Measurements from ENCODE around the gene ZC3HAV1. TPM values are rescaled to one million over a fixed set of nuclear protein-coding genes. Genes with fewer than 3 reads are reported as not detected.

The ZC3HAV1 gene
- total RNA-seq, 1 donor from 2014 or later = 44.6 TPM

DNA sequence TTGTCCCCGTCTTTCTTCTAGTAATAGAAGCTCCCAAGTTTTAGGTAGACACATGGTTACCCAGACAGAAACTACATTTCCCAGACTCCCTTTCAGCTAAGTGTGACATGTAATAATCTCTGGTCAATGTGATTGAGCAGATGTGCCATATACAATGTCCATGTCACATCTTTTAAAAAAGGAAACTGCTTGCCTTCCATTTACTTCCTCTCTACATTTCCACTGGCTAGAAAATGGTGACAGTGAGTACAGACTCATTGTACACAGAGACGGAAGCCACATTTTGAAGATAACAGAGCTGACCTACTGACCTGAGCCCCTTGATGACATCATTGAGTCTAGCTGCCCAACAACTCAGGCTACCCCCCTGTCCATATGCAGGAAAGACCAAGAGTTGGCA lies 21.3 kb downstream of the ZC3HAV1 start:
- Mint-ChIP-seq H3K36me3 (ENCODE audit: insufficient read depth) (peaks cover 31% of the 10 kb centered on the region), H3K9me3 (ENCODE audit: low read depth) (no peaks in the 10 kb centered on the region), H3K4me3 (ENCODE audit: low read depth) (no peak overlapping the region), H3K4me1 (ENCODE audit: low read depth) (peaks cover 23% of the 10 kb centered on the region), H3K27me3 (no peaks in the 10 kb centered on the region), H3K27ac (no peak overlapping the region)
- TF ChIP-seq, protein P1, sequence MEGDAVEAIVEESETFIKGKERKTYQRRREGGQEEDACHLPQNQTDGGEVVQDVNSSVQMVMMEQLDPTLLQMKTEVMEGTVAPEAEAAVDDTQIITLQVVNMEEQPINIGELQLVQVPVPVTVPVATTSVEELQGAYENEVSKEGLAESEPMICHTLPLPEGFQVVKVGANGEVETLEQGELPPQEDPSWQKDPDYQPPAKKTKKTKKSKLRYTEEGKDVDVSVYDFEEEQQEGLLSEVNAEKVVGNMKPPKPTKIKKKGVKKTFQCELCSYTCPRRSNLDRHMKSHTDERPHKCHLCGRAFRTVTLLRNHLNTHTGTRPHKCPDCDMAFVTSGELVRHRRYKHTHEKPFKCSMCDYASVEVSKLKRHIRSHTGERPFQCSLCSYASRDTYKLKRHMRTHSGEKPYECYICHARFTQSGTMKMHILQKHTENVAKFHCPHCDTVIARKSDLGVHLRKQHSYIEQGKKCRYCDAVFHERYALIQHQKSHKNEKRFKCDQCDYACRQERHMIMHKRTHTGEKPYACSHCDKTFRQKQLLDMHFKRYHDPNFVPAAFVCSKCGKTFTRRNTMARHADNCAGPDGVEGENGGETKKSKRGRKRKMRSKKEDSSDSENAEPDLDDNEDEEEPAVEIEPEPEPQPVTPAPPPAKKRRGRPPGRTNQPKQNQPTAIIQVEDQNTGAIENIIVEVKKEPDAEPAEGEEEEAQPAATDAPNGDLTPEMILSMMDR (IDR thresholded peaks at IDR 0.05; ENCODE audit: unreplicated experiment) = no peak
- no peak for DNase-seq (ENCODE audit: low spot score, unreplicated experiment)

DNA sequence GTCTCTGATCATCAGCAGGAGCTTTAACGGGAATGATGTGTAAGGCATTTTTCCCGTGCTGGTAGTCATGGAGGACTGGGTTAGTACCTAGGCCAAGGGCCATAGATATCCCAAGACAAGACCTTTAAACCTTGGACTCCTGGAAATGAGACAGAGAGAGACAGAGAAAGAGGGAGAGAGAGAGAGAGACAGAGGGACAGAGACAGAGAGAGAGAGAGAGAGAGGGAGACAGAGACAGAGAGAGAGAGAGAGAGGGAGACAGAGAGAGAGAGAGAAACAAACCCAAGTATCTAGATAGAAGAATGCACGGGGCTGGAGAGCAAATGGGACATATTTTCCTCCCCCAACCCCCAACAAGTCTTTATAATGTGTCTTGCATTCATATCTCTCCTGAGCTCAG lies 22.3 kb downstream of the ZC3HAV1 start:
- peaks cover 14% of the 10 kb centered on the region for H3K4me1 Mint-ChIP-seq (ENCODE audit: low read depth)
- no peak overlapping the region for H3K27ac Mint-ChIP-seq
- H3K27me3 Mint-ChIP-seq = no peaks in the 10 kb centered on the region
- DNase-seq (ENCODE audit: low spot score, unreplicated experiment) = no peak
- TF ChIP-seq, protein P1 (IDR thresholded peaks at IDR 0.05; ENCODE audit: unreplicated experiment) = no peak
- H3K36me3 Mint-ChIP-seq (ENCODE audit: insufficient read depth) = peaks cover 34% of the 10 kb centered on the region
- no peak overlapping the region for H3K4me3 Mint-ChIP-seq (ENCODE audit: low read depth)
- no peaks in the 10 kb centered on the region for H3K9me3 Mint-ChIP-seq (ENCODE audit: low read depth)

DNA sequence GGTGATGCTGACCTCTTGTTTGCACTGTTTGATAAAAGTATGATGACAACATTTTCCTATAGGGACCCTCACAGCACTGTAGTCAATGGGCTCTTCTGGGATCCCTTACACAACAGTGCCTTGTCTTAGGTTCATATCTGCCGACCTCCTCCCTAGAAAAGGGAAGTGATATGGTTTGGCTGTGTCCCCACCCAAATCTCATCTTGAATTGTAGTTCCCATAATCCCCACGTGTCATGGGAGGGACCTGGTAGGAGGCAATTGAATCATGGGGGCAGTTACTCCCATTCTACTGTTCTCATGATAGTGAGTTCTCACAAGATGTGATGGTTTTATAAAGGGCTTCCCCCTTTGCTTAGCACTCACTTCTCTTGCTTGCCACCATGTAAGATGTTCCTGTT lies 23.1 kb downstream of the ZC3HAV1 start:
- peaks cover 37% of the 10 kb centered on the region for H3K36me3 Mint-ChIP-seq (ENCODE audit: insufficient read depth)
- TF ChIP-seq, protein P1 (IDR thresholded peaks at IDR 0.05; ENCODE audit: unreplicated experiment) = no peak
- peaks cover 6% of the 10 kb centered on the region for H3K4me1 Mint-ChIP-seq (ENCODE audit: low read depth)
- no peaks in the 10 kb centered on the region for H3K27me3 Mint-ChIP-seq
- H3K27ac Mint-ChIP-seq = no peak overlapping the region
- no peak for DNase-seq (ENCODE audit: low spot score, unreplicated experiment)
- no peaks in the 10 kb centered on the region for H3K9me3 Mint-ChIP-seq (ENCODE audit: low read depth)
- H3K4me3 Mint-ChIP-seq (ENCODE audit: low read depth) = no peak overlapping the region

DNA sequence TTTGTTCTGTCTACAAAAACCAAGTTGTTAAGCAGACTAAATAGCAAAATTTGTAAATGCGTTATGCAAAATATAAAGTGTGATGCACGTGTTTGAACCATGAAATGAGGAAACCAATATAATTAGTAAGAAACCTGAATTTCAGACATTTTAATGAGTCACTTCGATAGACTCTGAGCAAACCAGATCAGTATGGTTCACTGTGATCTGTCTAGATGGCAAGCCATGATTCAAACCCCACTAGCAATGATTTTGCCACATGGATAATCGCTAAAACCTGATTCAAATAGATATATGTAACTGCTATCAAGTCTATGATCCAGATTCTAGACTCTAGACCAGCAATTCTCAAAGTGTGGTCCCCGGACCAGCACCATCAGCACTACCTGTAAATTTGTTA lies 24.8 kb downstream of the ZC3HAV1 start:
- no peak overlapping the region for H3K4me3 Mint-ChIP-seq (ENCODE audit: low read depth)
- TF ChIP-seq, protein P1 (IDR thresholded peaks at IDR 0.05; ENCODE audit: unreplicated experiment) = no peak
- H3K27ac Mint-ChIP-seq = no peak overlapping the region
- no peaks in the 10 kb centered on the region for H3K27me3 Mint-ChIP-seq
- no peak for DNase-seq (ENCODE audit: low spot score, unreplicated experiment)
- H3K4me1 Mint-ChIP-seq (ENCODE audit: low read depth) = no peaks in the 10 kb centered on the region
- no peaks in the 10 kb centered on the region for H3K9me3 Mint-ChIP-seq (ENCODE audit: low read depth)
- H3K36me3 Mint-ChIP-seq (ENCODE audit: insufficient read depth) = peaks cover 39% of the 10 kb centered on the region

DNA sequence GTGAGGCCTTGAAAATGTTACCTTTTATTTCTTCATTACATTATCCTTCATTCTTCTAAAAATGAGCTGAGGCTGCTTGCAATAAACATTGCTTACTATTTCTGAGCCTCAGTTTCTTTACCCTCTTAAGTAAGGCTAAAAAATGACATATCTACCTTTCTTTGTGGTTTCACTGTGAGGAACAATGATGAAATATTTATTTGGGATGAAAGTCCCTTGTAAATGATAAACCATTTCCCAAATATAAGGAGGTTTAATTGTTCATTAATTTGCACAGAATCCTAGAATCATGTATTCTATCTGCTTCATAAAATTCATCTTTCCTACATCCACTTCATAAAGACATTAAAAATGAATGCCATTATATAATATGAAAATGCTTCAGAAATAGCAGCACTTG lies 27.9 kb downstream of the ZC3HAV1 start:
- no peak overlapping the region for H3K27ac Mint-ChIP-seq
- no peaks in the 10 kb centered on the region for H3K4me1 Mint-ChIP-seq (ENCODE audit: low read depth)
- no peak overlapping the region for H3K4me3 Mint-ChIP-seq (ENCODE audit: low read depth)
- TF ChIP-seq, protein P1 (IDR thresholded peaks at IDR 0.05; ENCODE audit: unreplicated experiment) = no peak
- no peaks in the 10 kb centered on the region for H3K27me3 Mint-ChIP-seq
- H3K36me3 Mint-ChIP-seq (ENCODE audit: insufficient read depth) = peaks cover 34% of the 10 kb centered on the region
- DNase-seq (ENCODE audit: low spot score, unreplicated experiment) = no peak
- H3K9me3 Mint-ChIP-seq (ENCODE audit: low read depth) = no peaks in the 10 kb centered on the region

Data from progenitor cell of endocrine pancreas (in vitro differentiated cells).